ENCODE measurements around the gene PHACTR3.

PHACTR3 gene

GRCh38 chr20:59743308-59743707 lies 139.0 kb downstream of the PHACTR3 start:
- H3K36me3 ChIP-seq, result no peaks in the 10 kb centered on the region
- no peaks in the 10 kb centered on the region for H3K9me3 ChIP-seq
- no peak for TF ChIP-seq CTCF (IDR thresholded peaks at IDR 0.05)
- H3K27ac ChIP-seq, result no peak overlapping the region
- no peak overlapping the region for H3K4me3 ChIP-seq (ENCODE audit: low read depth in 1 of 2, low read length in 1 of 2)
- H3K27me3 ChIP-seq, result peaks cover 40% of the 10 kb centered on the region
- H3K4me1 ChIP-seq (ENCODE audit: control insufficient read depth in 1 of 2, insufficient read depth in 1 of 2, low read depth in 1 of 2, low read length in 1 of 2), result no peaks in the 10 kb centered on the region

GRCh38 chr20:59743767-59744485 lies 139.6 kb downstream of the PHACTR3 start:
- H3K27me3 ChIP-seq, result peaks cover 37% of the 10 kb centered on the region
- H3K36me3 ChIP-seq, result no peaks in the 10 kb centered on the region
- no peak overlapping the region for H3K27ac ChIP-seq
- no peak overlapping the region for H3K4me3 ChIP-seq (ENCODE audit: low read depth in 1 of 2, low read length in 1 of 2)
- no peaks in the 10 kb centered on the region for H3K9me3 ChIP-seq
- TF ChIP-seq CTCF (IDR thresholded peaks at IDR 0.05), result no peak
- no peaks in the 10 kb centered on the region for H3K4me1 ChIP-seq (ENCODE audit: control insufficient read depth in 1 of 2, insufficient read depth in 1 of 2, low read depth in 1 of 2, low read length in 1 of 2)

GRCh38 chr20:59744756-59745155 lies 140.4 kb downstream of the PHACTR3 start:
- Histone ChIP-seq H3K36me3 (no peaks in the 10 kb centered on the region), H3K9me3 (no peaks in the 10 kb centered on the region), H3K4me3 (ENCODE audit: low read depth in 1 of 2, low read length in 1 of 2) (no peak overlapping the region), H3K27me3 (peaks cover 34% of the 10 kb centered on the region), H3K4me1 (ENCODE audit: control insufficient read depth in 1 of 2, insufficient read depth in 1 of 2, low read depth in 1 of 2, low read length in 1 of 2) (no peaks in the 10 kb centered on the region), H3K27ac (no peak overlapping the region)
- no peak for TF ChIP-seq CTCF (IDR thresholded peaks at IDR 0.05)

- H3K9me3 ChIP-seq, result no peaks in the 10 kb centered on the region
- no peak for TF ChIP-seq CTCF (IDR thresholded peaks at IDR 0.05)
- no peak overlapping the region for H3K4me3 ChIP-seq (ENCODE audit: low read depth in 1 of 2, low read length in 1 of 2)
- no peaks in the 10 kb centered on the region for H3K4me1 ChIP-seq (ENCODE audit: control insufficient read depth in 1 of 2, insufficient read depth in 1 of 2, low read depth in 1 of 2, low read length in 1 of 2)
- H3K27ac ChIP-seq, result no peak overlapping the region
- H3K27me3 ChIP-seq, result peaks cover 38% of the 10 kb centered on the region
- H3K36me3 ChIP-seq, result no peaks in the 10 kb centered on the region
These were observed 140.9 kb downstream of the PHACTR3 start for GRCh38 chr20:59745201-59745600.

GRCh38 chr20:59745716-59746115 lies 141.4 kb downstream of the PHACTR3 start:
- Histone ChIP-seq H3K9me3 (no peaks in the 10 kb centered on the region), H3K27ac (no peak overlapping the region)
- TF ChIP-seq CTCF (IDR thresholded peaks at IDR 0.05), result no peak

More at GRCh38 chr20:59745716-59746115, 141.4 kb downstream of the PHACTR3 start:
- no peaks in the 10 kb centered on the region for H3K36me3 ChIP-seq
- H3K4me3 ChIP-seq (ENCODE audit: low read depth in 1 of 2, low read length in 1 of 2), result no peak overlapping the region
- H3K27me3 ChIP-seq, result peaks cover 43% of the 10 kb centered on the region
- H3K4me1 ChIP-seq (ENCODE audit: control insufficient read depth in 1 of 2, insufficient read depth in 1 of 2, low read depth in 1 of 2, low read length in 1 of 2), result no peaks in the 10 kb centered on the region
